ENCODE measurements around the gene LAMB1. TPM values are rescaled to one million over a fixed set of nuclear protein-coding genes. Genes with fewer than 3 reads are reported as not detected.

LAMB1 gene
- total and polyA plus RNA-seq, 2 of the 13 experiments (the other 11 are each of a cell fraction or from before 2014, with no cell fraction given): 109 to 124 TPM

- TF ChIP-seq SOX13 (IDR thresholded peaks at IDR 0.05): no peak
- TF ChIP-seq SOX13 (CRISPR knock-in tag; conservative IDR thresholded peaks at IDR 0.05 in 1 of 2, IDR thresholded peaks at IDR 0.05 in 1 of 2): peak in 1 of 2 experiments; percentile 53; a peak in 1 of 4 replicates
- no peak for TF ChIP-seq ZNF644 (CRISPR knock-in tag; IDR thresholded peaks at IDR 0.05; ENCODE audit: low read depth)
- peak; percentile 41; the same call in 1 of the 2 replicates for TF ChIP-seq ZNF292 (CRISPR knock-in tag; IDR thresholded peaks at IDR 0.05; ENCODE audit: borderline replicate concordance, low read depth)
- no peak for TF ChIP-seq NR2F6 (IDR thresholded peaks at IDR 0.05)
- TF ChIP-seq NR2F6 (CRISPR knock-in tag; IDR thresholded peaks at IDR 0.05): 0 out of 2 replicates have a peak, but pooled peaks have one; percentile 8
- no peak for TF ChIP-seq HINFP (CRISPR knock-in tag; IDR thresholded peaks at IDR 0.05; ENCODE audit: low read depth)
- TF ChIP-seq HOMEZ (CRISPR knock-in tag; IDR thresholded peaks at IDR 0.05; ENCODE audit: low read depth): 0 out of 2 replicates have a peak, but pooled peaks have one; percentile 28
- TF ChIP-seq IKZF5 (CRISPR knock-in tag; IDR thresholded peaks at IDR 0.05): peak; percentile 44; the same call in 1 of the 2 replicates
Measured at GRCh38 chr7:108049962-108050361, 47.0 kb upstream of the LAMB1 start (continued).

- Histone ChIP-seq H3K36me3 (replicated peaks in 1 of 2; ENCODE audit: control insufficient read depth in 1 of 2, insufficient read depth in 2 of 2, low read length in 2 of 2) (no peaks in the 10 kb centered on the region), H3K4me3 (replicated peaks in 1 of 3; ENCODE audit: insufficient read depth in 1 of 3, low read depth in 2 of 3, low read length in 3 of 3) (no peak overlapping the region), H3K27ac (ENCODE audit: extremely low read length, insufficient read depth, low read length) (no peak overlapping the region), H3K9ac (ENCODE audit: insufficient read depth, low read depth, low read length) (no peak overlapping the region), H3K4me1 (ENCODE audit: insufficient read depth, low read length) (peaks cover 17% of the 10 kb centered on the region), H3K79me2 (ENCODE audit: insufficient read depth, low read length) (no peaks in the 10 kb centered on the region), H3K27me3 (ENCODE audit: control insufficient read depth in 1 of 2, insufficient read depth in 2 of 2, low read length in 2 of 2) (no peaks in the 10 kb centered on the region), H3K9me3 (ENCODE audit: low read length) (no peaks in the 10 kb centered on the region), H3K4me2 (ENCODE audit: low read depth, low read length) (no peak overlapping the region), H4K20me1 (ENCODE audit: insufficient read depth, low read length) (no peaks in the 10 kb centered on the region), H2AFZ (ENCODE audit: low read length) (no peak overlapping the region)
- TF ChIP-seq ZNF605 (CRISPR knock-in tag; IDR thresholded peaks at IDR 0.05): no peak
- TF ChIP-seq ZNF530 (CRISPR knock-in tag; IDR thresholded peaks at IDR 0.05; ENCODE audit: low read depth): no peak
- TF ChIP-seq PLRG1 (conservative IDR thresholded peaks at IDR 0.05): no peak
- no peak for TF ChIP-seq ZBTB26 (CRISPR knock-in tag; IDR thresholded peaks at IDR 0.05; ENCODE audit: borderline replicate concordance)
- TF ChIP-seq HDAC1 (CRISPR knock-in tag; IDR thresholded peaks at IDR 0.05): no peak
- TF ChIP-seq ZNF274 (CRISPR knock-in tag; IDR thresholded peaks at IDR 0.05): no peak
- TF ChIP-seq HNRNPK (IDR thresholded peaks at IDR 0.05; ENCODE audit: low read depth, low read length, poor library complexity, severe bottlenecking): no peak
- no peak for TF ChIP-seq HMG20B (CRISPR knock-in tag; conservative IDR thresholded peaks at IDR 0.05)
- TF ChIP-seq ESRRA (CRISPR knock-in tag; IDR thresholded peaks at IDR 0.05; ENCODE audit: low read depth): no peak
- TF ChIP-seq CBX5 (CRISPR knock-in tag; IDR thresholded peaks at IDR 0.05; ENCODE audit: borderline replicate concordance): no peak
- CTCF ChIA-PET (ENCODE audit: low intra/inter-chr PET ratio, low total read pairs): no interaction called here
- no peak for FAIRE-seq
- 91% methylated on average over 3 of the region's 3 CpGs for WGBS (ENCODE audit: low lambda C conversion rate)
- no TSS peak for BruUV-seq (replicated peaks)
- POLR2A ChIA-PET: no interaction called here
- in situ Hi-C loops (cut with HindIII; ENCODE audit: extremely low pct_ligation_motif_present, low pct_unique_long_range_greater_than_20kb): no loop called here
- intact Hi-C loops (cut with micrococcal nuclease; ENCODE audit: unreplicated experiment): no loop called here
- DNase-seq (ENCODE audit: low spot score): no peak
- no peak for ATAC-seq
Measured at GRCh38 chr7:108048422-108048821, 45.5 kb upstream of the LAMB1 start.

Measured in HepG2 (cell line).